Endothelial cell (in vitro differentiated cells): Measurements from ENCODE around the gene NOG. TPM values are rescaled to one million over a fixed set of nuclear protein-coding genes. Genes with fewer than 3 reads are reported as not detected.

Experiments used
- DNase-seq: peaks from one replicate; pipeline ENCODE4 v3.0.0; 2021; ENCODE audit warnings: low spot score
- H3K27ac Mint-ChIP-seq: one replicate; pipeline ENCODE4 v1.8.0; 2021; ENCODE audit warnings: mixed read lengths, inconsistent platforms; ENCODE audit not compliant: unreplicated experiment
- H3K27me3 Mint-ChIP-seq: one replicate; pipeline ENCODE4 v1.8.0; 2021; ENCODE audit warnings: mild to moderate bottlenecking, moderate library complexity, mixed read lengths, inconsistent platforms; ENCODE audit not compliant: unreplicated experiment
- H3K36me3 Mint-ChIP-seq: one replicate; pipeline ENCODE4 v1.8.0; 2021; ENCODE audit warnings: mild to moderate bottlenecking, low read depth, mixed read lengths, inconsistent platforms; ENCODE audit not compliant: unreplicated experiment
- H3K4me1 Mint-ChIP-seq: one replicate; pipeline ENCODE4 v1.8.0; 2021; ENCODE audit warnings: mild to moderate bottlenecking, mixed read lengths, inconsistent platforms; ENCODE audit not compliant: unreplicated experiment
- H3K4me3 Mint-ChIP-seq: one replicate; pipeline ENCODE4 v1.8.0; 2021; ENCODE audit warnings: mild to moderate bottlenecking, mixed read lengths, inconsistent platforms; ENCODE audit not compliant: unreplicated experiment
- H3K9me3 Mint-ChIP-seq: one replicate; pipeline ENCODE4 v1.8.0; 2021; ENCODE audit warnings: mixed read lengths, inconsistent platforms; ENCODE audit not compliant: unreplicated experiment
- CTCF ChIP-seq: fragments of 200-600 bp; sonication (generic); IDR thresholded peaks from one replicate; pipeline ENCODE4 v1.5.0; 2021; ENCODE audit warnings: antibody characterized with exemption; ENCODE audit not compliant: unreplicated experiment
- total RNA-seq: library from RNA; stranded (reverse); fragmentation: NEBNext Ultra II Directional; extraction: Animal tissue kit (Norgen Biotek cat#: 25700); gene quantifications from one replicate; pipeline ENCODE4 v1.2.1, GENCODE V29; 2021; ENCODE audit not compliant: unreplicated experiment

Gene NOG
- total RNA-seq, 1 donor from 2014 or later: not detected

- no peak overlapping the region for H3K27ac Mint-ChIP-seq
- no peaks in the 10 kb centered on the region for H3K36me3 Mint-ChIP-seq
- no peaks in the 10 kb centered on the region for H3K9me3 Mint-ChIP-seq
- H3K4me1 Mint-ChIP-seq: peaks cover 13% of the 10 kb centered on the region
- H3K4me3 Mint-ChIP-seq: peak overlapping the region; percentile 73
- H3K27me3 Mint-ChIP-seq: peaks cover 12% of the 10 kb centered on the region
- DNase-seq: peak; percentile 47
- no peak for TF ChIP-seq CTCF
Observed at GRCh38 chr17:56593086-56593645, 333 bp upstream of the NOG start.

DNA sequence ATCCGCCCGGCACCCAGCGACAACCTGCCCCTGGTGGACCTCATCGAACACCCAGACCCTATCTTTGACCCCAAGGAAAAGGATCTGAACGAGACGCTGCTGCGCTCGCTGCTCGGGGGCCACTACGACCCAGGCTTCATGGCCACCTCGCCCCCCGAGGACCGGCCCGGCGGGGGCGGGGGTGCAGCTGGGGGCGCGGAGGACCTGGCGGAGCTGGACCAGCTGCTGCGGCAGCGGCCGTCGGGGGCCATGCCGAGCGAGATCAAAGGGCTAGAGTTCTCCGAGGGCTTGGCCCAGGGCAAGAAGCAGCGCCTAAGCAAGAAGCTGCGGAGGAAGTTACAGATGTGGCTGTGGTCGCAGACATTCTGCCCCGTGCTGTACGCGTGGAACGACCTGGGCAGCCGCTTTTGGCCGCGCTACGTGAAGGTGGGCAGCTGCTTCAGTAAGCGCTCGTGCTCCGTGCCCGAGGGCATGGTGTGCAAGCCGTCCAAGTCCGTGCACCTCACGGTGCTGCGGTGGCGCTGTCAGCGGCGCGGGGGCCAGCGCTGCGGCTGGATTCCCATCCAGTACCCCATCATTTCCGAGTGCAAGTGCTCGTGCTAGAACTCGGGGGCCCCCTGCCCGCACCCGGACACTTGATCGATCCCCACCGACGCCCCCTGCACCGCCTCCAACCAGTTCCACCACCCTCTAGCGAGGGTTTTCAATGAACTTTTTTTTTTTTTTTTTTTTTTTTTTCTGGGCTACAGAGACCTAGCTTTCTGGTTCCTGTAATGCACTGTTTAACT is 1.0 kb downstream of the NOG start:
- Mint-ChIP-seq H3K4me3 (no peak overlapping the region), H3K27me3 (peaks cover 17% of the 10 kb centered on the region), H3K36me3 (no peaks in the 10 kb centered on the region), H3K27ac (no peak overlapping the region), H3K4me1 (peaks cover 13% of the 10 kb centered on the region), H3K9me3 (no peaks in the 10 kb centered on the region)
- peak; percentile 12 for DNase-seq
- TF ChIP-seq CTCF: no peak

GRCh38 chr17:56595108-56595418 is 1.6 kb downstream of the NOG start:
- H3K9me3 Mint-ChIP-seq: no peaks in the 10 kb centered on the region
- H3K27ac Mint-ChIP-seq: no peak overlapping the region
- peaks cover 13% of the 10 kb centered on the region for H3K4me1 Mint-ChIP-seq
- H3K4me3 Mint-ChIP-seq: no peak overlapping the region
- H3K36me3 Mint-ChIP-seq: no peaks in the 10 kb centered on the region
- no peak for TF ChIP-seq CTCF
- H3K27me3 Mint-ChIP-seq: peaks cover 17% of the 10 kb centered on the region
- DNase-seq: no peak

DNA sequence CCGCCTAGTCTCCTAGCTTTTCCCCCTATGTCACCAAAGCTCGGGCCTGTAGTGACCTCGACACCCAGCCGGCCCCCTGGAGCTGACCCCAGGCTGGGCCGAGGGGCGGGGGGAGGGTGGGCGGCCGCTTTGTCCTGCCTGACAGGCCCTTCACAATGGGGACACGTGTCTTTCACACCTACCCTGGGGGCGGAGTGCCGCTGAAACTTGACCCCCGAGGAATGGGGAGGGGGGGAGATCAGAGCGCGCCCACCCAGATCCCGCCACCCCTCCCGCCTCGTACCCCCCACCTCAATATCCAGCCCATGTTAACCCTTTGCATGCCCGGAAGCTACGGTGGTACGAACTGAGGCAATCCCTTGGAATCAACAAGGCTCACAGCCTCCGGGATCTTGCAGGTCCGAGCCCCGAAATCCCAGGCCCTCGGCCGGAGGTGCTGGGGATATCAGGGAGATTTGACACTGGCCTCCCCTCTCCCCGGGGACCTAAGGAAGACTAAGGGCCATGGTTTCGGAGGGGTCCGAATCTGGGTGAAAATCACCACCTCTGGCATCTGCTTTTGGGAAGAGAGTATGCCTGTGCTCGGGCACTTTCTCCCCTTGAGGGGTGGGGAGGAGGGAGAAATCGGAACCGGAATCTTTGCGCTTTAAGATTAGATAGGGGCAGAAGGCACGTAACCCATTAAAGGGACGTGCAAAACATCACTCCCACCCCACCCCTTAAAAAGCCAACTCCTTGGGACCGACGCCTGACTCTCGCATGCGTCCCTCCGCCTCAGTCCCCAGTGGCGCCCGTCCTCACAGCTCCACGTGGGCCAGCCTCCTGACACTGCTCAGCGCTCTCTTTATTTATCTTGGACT is 2.6 kb downstream of the NOG start:
- Mint-ChIP-seq H3K27ac (no peak overlapping the region), H3K9me3 (no peaks in the 10 kb centered on the region), H3K27me3 (peaks cover 18% of the 10 kb centered on the region), H3K36me3 (no peaks in the 10 kb centered on the region), H3K4me3 (peak overlapping the region; percentile 65), H3K4me1 (peaks cover 13% of the 10 kb centered on the region)
- peak; percentile 10 for DNase-seq
- no peak for TF ChIP-seq CTCF
